ENCODE results near the gene FOSL2. TPM values are rescaled to one million over a fixed set of nuclear protein-coding genes. Genes with fewer than 3 reads are reported as not detected.

FOSL2 gene
- total RNA-seq, 5 donors from 2014 or later (not counting 1 experiment from before 2014, with no cell fraction given) = 9.7 to 144 (median 18.5) TPM

- Mint-ChIP-seq H3K36me3 (no peaks in the 10 kb centered on the region), H3K9me3 (no peaks in the 10 kb centered on the region), H3K27ac (peak overlapping the region; percentile 68 to 77), H3K4me3 (peak overlapping the region in 2 of 3 donors; percentile 13 to 35), H3K27me3 (no peaks in the 10 kb centered on the region), H3K4me1 (peaks cover 15 to 32% (median 30%) of the 10 kb centered on the region in 3 donors)
- H3K9me3 ChIP-seq = no peaks in the 10 kb centered on the region
- 50% methylated on average over 8 of the region's 16 CpGs for WGBS (ENCODE audit: insufficient coverage)
- POLR2A ChIA-PET = interaction anchor here in 1 of 2 donors (0.5 to 1.1 kb wide), 3 partner anchors 13 to 14 kb away, joined by 3 to 4 read pairs (median 3); partner anchors contain the start of gene FOSL2
- ATAC-seq (replicated peaks in 1 of 4) = peak; percentile 51 to 78 (median 69)
- no peaks in the 10 kb centered on the region for H3K27me3 ChIP-seq (replicated peaks in 1 of 2; ENCODE audit: control insufficient read depth in 2 of 2, extremely low read depth in 1 of 2, insufficient read depth in 2 of 2, low read length in 1 of 2)
- peaks cover 20 to 38% of the 10 kb centered on the region in 2 experiments for H3K4me1 ChIP-seq (ENCODE audit: control insufficient read depth in 1 of 2, extremely low read depth in 1 of 2, insufficient read depth in 2 of 2, low read length in 2 of 2)
- CTCF ChIA-PET = interaction anchor here in 1 of 2 donors (0.9 to 1.0 kb wide), 3 partner anchors 10 to 12 kb away, joined by 3 to 5 read pairs (median 4); no protein-coding TSS in a partner anchor
- H3K36me3 ChIP-seq (ENCODE audit: control insufficient read depth in 2 of 2, extremely low read depth in 1 of 2, insufficient read depth in 1 of 2, low read length in 1 of 2) = no peaks in the 10 kb centered on the region
- DNase-seq = peak in 1 of 35 experiments; percentile 41
- H3K27ac ChIP-seq (ENCODE audit: low read length) = peak overlapping the region; percentile 33
- H3K4me3 ChIP-seq (ENCODE audit: control insufficient read depth in 1 of 2, extremely low read depth in 1 of 2, low read length in 1 of 2) = no peak overlapping the region
Observed at GRCh38 chr2:28378679-28379584, 13.7 kb upstream of the FOSL2 start.

- no peaks in the 10 kb centered on the region for H3K27me3 ChIP-seq (replicated peaks in 1 of 2; ENCODE audit: control insufficient read depth in 2 of 2, extremely low read depth in 1 of 2, insufficient read depth in 2 of 2, low read length in 1 of 2)
- Mint-ChIP-seq H3K4me3 (no peak overlapping the region), H3K27me3 (no peaks in the 10 kb centered on the region), H3K4me1 (peaks cover 15 to 32% (median 29%) of the 10 kb centered on the region in 3 donors), H3K9me3 (no peaks in the 10 kb centered on the region), H3K36me3 (no peaks in the 10 kb centered on the region), H3K27ac (no peak overlapping the region)
- H3K4me3 ChIP-seq (ENCODE audit: control insufficient read depth in 1 of 2, extremely low read depth in 1 of 2, low read length in 1 of 2) = no peak overlapping the region
- no peak for ATAC-seq (replicated peaks in 1 of 4)
- peaks cover 20 to 38% of the 10 kb centered on the region in 2 experiments for H3K4me1 ChIP-seq (ENCODE audit: control insufficient read depth in 1 of 2, extremely low read depth in 1 of 2, insufficient read depth in 2 of 2, low read length in 2 of 2)
- no peak overlapping the region for H3K27ac ChIP-seq (ENCODE audit: low read length)
- WGBS (ENCODE audit: insufficient coverage) = 100% methylated on average over 1 of the region's 6 CpGs
- no peaks in the 10 kb centered on the region for H3K9me3 ChIP-seq
- CTCF ChIA-PET = no interaction called here
- no peaks in the 10 kb centered on the region for H3K36me3 ChIP-seq (ENCODE audit: control insufficient read depth in 2 of 2, extremely low read depth in 1 of 2, insufficient read depth in 1 of 2, low read length in 1 of 2)
- POLR2A ChIA-PET = no interaction called here
- no peak for DNase-seq
Observed at GRCh38 chr2:28380219-28380618, 12.4 kb upstream of the FOSL2 start.

GRCh38 chr2:28381225-28382180 is 11.2 kb upstream of the FOSL2 start:
- no peak overlapping the region for H3K27ac ChIP-seq (ENCODE audit: low read length)
- ATAC-seq (replicated peaks in 1 of 4) (no peak), DNase-seq (no peak)
- 93% methylated on average over 7 of the region's 12 CpGs for WGBS (ENCODE audit: insufficient coverage)
- peaks cover 20 to 38% of the 10 kb centered on the region in 2 experiments for H3K4me1 ChIP-seq (ENCODE audit: control insufficient read depth in 1 of 2, extremely low read depth in 1 of 2, insufficient read depth in 2 of 2, low read length in 2 of 2)
- no peaks in the 10 kb centered on the region for H3K9me3 Mint-ChIP-seq
- no peak overlapping the region for H3K4me3 ChIP-seq (ENCODE audit: control insufficient read depth in 1 of 2, extremely low read depth in 1 of 2, low read length in 1 of 2)
- no peaks in the 10 kb centered on the region for H3K27me3 Mint-ChIP-seq
- H3K4me3 Mint-ChIP-seq = no peak overlapping the region
- H3K36me3 ChIP-seq (ENCODE audit: control insufficient read depth in 2 of 2, extremely low read depth in 1 of 2, insufficient read depth in 1 of 2, low read length in 1 of 2) = no peaks in the 10 kb centered on the region
- no peaks in the 10 kb centered on the region for H3K36me3 Mint-ChIP-seq
- ChIA-PET POLR2A (interaction anchor here in 1 of 2 donors (0.6 kb wide), 1 partner anchor 30 kb away, joined by 3 read pairs; no protein-coding TSS in a partner anchor), CTCF (no interaction called here)
- no peaks in the 10 kb centered on the region for H3K27me3 ChIP-seq (replicated peaks in 1 of 2; ENCODE audit: control insufficient read depth in 2 of 2, extremely low read depth in 1 of 2, insufficient read depth in 2 of 2, low read length in 1 of 2)
- no peaks in the 10 kb centered on the region for H3K9me3 ChIP-seq
- H3K4me1 Mint-ChIP-seq = peaks cover 15 to 32% (median 29%) of the 10 kb centered on the region in 3 donors
- no peak overlapping the region for H3K27ac Mint-ChIP-seq

GRCh38 chr2:28382755-28383154 is 9.9 kb upstream of the FOSL2 start:
- Histone ChIP-seq H3K4me3 (ENCODE audit: control insufficient read depth in 1 of 2, extremely low read depth in 1 of 2, low read length in 1 of 2) (no peak overlapping the region), H3K27me3 (replicated peaks in 1 of 2; ENCODE audit: control insufficient read depth in 2 of 2, extremely low read depth in 1 of 2, insufficient read depth in 2 of 2, low read length in 1 of 2) (no peaks in the 10 kb centered on the region), H3K9me3 (no peaks in the 10 kb centered on the region), H3K27ac (ENCODE audit: low read length) (no peak overlapping the region), H3K4me1 (ENCODE audit: control insufficient read depth in 1 of 2, extremely low read depth in 1 of 2, insufficient read depth in 2 of 2, low read length in 2 of 2) (peaks cover 20 to 32% of the 10 kb centered on the region in 2 experiments), H3K36me3 (ENCODE audit: control insufficient read depth in 2 of 2, extremely low read depth in 1 of 2, insufficient read depth in 1 of 2, low read length in 1 of 2) (no peaks in the 10 kb centered on the region)
- H3K4me1 Mint-ChIP-seq = peaks cover 15 to 32% (median 25%) of the 10 kb centered on the region in 3 donors
- H3K9me3 Mint-ChIP-seq = no peaks in the 10 kb centered on the region
- no peaks in the 10 kb centered on the region for H3K27me3 Mint-ChIP-seq
- ChIA-PET POLR2A (no interaction called here), CTCF (no interaction called here)
- H3K4me3 Mint-ChIP-seq = no peak overlapping the region
- no peak overlapping the region for H3K27ac Mint-ChIP-seq
- ATAC-seq (replicated peaks in 1 of 4) (no peak), DNase-seq (no peak)
- WGBS (ENCODE audit: insufficient coverage) = 93% methylated on average over 5 of the region's 7 CpGs
- H3K36me3 Mint-ChIP-seq = no peaks in the 10 kb centered on the region

- Mint-ChIP-seq H3K36me3 (no peaks in the 10 kb centered on the region), H3K27ac (peak overlapping the region; percentile 42 to 58), H3K4me3 (no peak overlapping the region), H3K4me1 (peaks cover 10 to 29% (median 14%) of the 10 kb centered on the region in 3 donors), H3K27me3 (no peaks in the 10 kb centered on the region), H3K9me3 (no peaks in the 10 kb centered on the region)
- ChIA-PET POLR2A (interaction anchor here in 1 of 2 donors (0.6 kb wide), 1 partner anchor 238 kb away, joined by 7 read pairs; no protein-coding TSS in a partner anchor), CTCF (no interaction called here)
- Histone ChIP-seq H3K4me1 (ENCODE audit: control insufficient read depth in 1 of 2, extremely low read depth in 1 of 2, insufficient read depth in 2 of 2, low read length in 2 of 2) (peaks cover 6 to 20% of the 10 kb centered on the region in 2 experiments), H3K9me3 (no peaks in the 10 kb centered on the region), H3K36me3 (ENCODE audit: control insufficient read depth in 2 of 2, extremely low read depth in 1 of 2, insufficient read depth in 1 of 2, low read length in 1 of 2) (no peaks in the 10 kb centered on the region), H3K27me3 (replicated peaks in 1 of 2; ENCODE audit: control insufficient read depth in 2 of 2, extremely low read depth in 1 of 2, insufficient read depth in 2 of 2, low read length in 1 of 2) (no peaks in the 10 kb centered on the region), H3K27ac (ENCODE audit: low read length) (no peak overlapping the region), H3K4me3 (ENCODE audit: control insufficient read depth in 1 of 2, extremely low read depth in 1 of 2, low read length in 1 of 2) (no peak overlapping the region)
- ATAC-seq (replicated peaks in 1 of 4) (no peak), DNase-seq (no peak)
- 100% methylated on average over 1 of the region's 6 CpGs for WGBS (ENCODE audit: insufficient coverage)
Observed at GRCh38 chr2:28387082-28387960, 5.3 kb upstream of the FOSL2 start.

All from T-cell (primary cell).